ENCODE data around the gene TPM4. TPM values are rescaled to one million over a fixed set of nuclear protein-coding genes. Genes with fewer than 3 reads are reported as not detected.
"Not testable (repeated sequence)": the region's sequence is repeated elsewhere in the genome, so short reads cannot be mapped to it uniquely, and the experiment has no call there.

TPM4 gene
- total RNA-seq, 2 experiments from 2014 or later = 240 to 254 TPM

DNA sequence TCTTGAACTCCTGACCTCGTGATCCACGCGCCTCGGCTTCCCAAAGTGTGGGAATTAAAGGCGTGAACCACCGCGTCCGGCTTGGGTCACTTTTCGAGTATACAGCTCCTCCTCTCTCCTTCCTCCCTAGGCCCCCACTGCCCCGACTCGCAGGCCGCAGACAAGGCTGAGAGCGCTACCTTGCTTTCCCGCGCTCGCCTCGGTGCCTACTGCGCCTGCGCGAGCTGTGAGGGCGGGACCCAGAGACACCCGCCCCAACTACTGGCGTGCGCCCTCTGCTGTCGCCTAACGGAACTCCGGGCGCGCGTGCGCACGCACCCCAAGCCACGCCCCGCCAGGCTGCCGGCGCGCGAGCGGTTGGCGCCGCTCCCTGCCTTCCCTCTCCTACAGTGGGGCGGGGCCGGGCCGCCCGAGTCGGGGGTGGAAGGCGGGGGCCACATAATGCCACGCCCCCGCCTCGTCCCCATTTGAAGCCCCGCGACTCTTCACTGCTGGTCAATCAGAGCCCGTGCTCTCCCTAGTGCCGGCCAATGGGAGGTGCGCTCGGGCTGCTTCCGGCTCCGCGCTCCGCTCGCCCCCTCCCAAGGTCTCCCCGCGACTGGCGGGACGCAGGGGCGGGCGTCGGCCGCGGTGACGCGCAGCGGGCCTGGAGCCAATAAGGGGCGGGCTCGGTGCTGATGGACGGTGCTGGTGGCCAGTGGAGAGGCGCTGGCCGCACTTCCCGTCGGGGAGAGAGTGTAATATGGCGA, 35.0 kb downstream of the TPM4 start, which contains the start of gene RAB8A:
TSS of gene RAB8A (plus strand) at position 730 of the 749 bp plus-strand sequence. CDS start at position 743, 13 bp downstream.
- CTCF ChIA-PET = interaction anchor here (0.6 to 2.3 kb wide), 21 partner anchors 15 to 219 kb away, joined by 3 to 8 read pairs (median 4); partner anchors contain the start of genes FAM32A and TPM4
- Mint-ChIP-seq H3K36me3 (ENCODE audit: low read depth) (peaks cover 12% of the 10 kb centered on the region), H3K9me3 (no peaks in the 10 kb centered on the region), H3K4me1 (ENCODE audit: low read depth) (peaks cover 36% of the 10 kb centered on the region), H3K27ac (peak within 1 kb of the TSS; percentile 96), H3K4me3 (peak within 1 kb of the TSS; percentile 98), H3K27me3 (ENCODE audit: low read depth) (no peaks in the 10 kb centered on the region)
- intact Hi-C loops (cut with micrococcal nuclease) = loop anchor here (1.0 to 2.0 kb wide), 10 partner anchors 32 to 473 kb away; partner anchors contain the start of genes AP1M1, C19orf44, CALR3 and FAM32A
- DNase-seq = peak; percentile 99

DNA sequence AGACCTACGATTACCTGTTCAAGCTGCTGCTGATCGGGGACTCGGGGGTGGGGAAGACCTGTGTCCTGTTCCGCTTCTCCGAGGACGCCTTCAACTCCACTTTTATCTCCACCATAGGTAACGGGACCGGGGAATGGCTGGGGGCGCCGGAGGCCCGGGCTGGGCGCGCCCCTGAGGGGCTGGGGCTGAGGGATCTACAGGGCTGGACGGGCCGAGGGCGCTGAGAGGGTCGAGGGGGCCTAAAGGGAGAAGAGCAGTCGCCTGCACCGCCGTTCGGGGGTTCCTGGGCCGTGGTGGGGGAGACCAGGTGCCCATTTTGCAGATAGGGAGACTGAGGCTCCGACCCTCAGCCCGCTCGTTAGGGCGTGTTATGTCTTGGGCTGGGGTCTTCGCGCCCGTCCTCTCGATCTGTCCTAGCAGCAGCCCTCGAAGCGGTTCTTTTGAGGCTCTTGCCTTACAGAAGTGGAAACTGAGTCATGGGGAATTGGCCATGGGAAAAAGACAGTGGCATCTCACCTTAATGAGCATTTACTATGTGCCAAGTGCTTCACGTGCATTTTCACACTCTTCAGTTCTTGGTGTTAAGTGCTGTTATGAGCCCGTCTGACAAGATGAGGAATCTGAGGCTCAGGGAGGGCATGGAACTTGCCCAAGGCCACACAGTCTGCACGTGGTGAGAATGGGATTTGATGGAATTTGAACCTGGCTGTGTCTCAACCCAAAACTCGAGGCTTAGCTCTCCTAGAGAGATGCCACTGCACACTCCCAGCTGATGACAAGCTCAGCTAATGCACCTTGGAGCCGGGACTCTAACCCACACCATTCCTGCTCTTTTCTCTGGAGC, 35.8 kb downstream of the TPM4 start:
- Mint-ChIP-seq H3K27ac (peak overlapping the region; percentile 96), H3K27me3 (ENCODE audit: low read depth) (no peaks in the 10 kb centered on the region), H3K4me1 (ENCODE audit: low read depth) (peaks cover 39% of the 10 kb centered on the region), H3K9me3 (no peaks in the 10 kb centered on the region), H3K4me3 (peak overlapping the region; percentile 98), H3K36me3 (ENCODE audit: low read depth) (peaks cover 12% of the 10 kb centered on the region)
- intact Hi-C loops (cut with micrococcal nuclease) = loop anchor here (1.0 to 2.0 kb wide), 10 partner anchors 31 to 472 kb away; partner anchors contain the start of genes AP1M1, C19orf44, CALR3 and FAM32A
- CTCF ChIA-PET = interaction anchor here (0.6 to 2.3 kb wide), 7 partner anchors 16 to 70 kb away, joined by 3 to 8 read pairs (median 3); no protein-coding TSS in a partner anchor
- DNase-seq = no peak

DNA sequence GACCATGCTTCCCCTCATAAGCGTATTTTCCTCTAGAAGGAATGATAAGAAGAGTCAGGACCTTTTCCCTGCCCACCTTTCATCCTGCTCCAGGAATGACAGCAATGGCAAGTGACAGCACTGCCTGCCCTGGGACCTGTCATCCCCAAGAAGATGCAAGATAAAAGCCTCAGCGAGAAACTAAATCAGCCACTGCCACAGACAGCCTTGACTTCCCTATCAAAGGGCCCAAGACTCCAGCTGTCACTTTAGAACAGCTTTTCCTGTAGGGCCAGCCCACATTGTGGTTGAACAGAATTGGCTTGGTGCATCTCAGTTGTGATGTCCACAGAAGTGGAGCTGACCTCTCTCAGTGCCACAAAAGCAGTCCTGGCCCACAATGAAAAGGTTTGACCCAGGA, 36.5 kb downstream of the TPM4 start:
- Mint-ChIP-seq H3K27me3 (ENCODE audit: low read depth) (no peaks in the 10 kb centered on the region), H3K4me1 (ENCODE audit: low read depth) (peaks cover 46% of the 10 kb centered on the region), H3K27ac (peak overlapping the region; percentile 96), H3K4me3 (peak overlapping the region; percentile 98), H3K9me3 (no peaks in the 10 kb centered on the region), H3K36me3 (ENCODE audit: low read depth) (peaks cover 12% of the 10 kb centered on the region)
- intact Hi-C loops (cut with micrococcal nuclease) = no loop called here
- DNase-seq = no peak
- CTCF ChIA-PET = interaction anchor here (0.7 to 1.2 kb wide), 4 partner anchors 42 to 71 kb away, joined by 3 to 4 read pairs (median 3); no protein-coding TSS in a partner anchor

DNA sequence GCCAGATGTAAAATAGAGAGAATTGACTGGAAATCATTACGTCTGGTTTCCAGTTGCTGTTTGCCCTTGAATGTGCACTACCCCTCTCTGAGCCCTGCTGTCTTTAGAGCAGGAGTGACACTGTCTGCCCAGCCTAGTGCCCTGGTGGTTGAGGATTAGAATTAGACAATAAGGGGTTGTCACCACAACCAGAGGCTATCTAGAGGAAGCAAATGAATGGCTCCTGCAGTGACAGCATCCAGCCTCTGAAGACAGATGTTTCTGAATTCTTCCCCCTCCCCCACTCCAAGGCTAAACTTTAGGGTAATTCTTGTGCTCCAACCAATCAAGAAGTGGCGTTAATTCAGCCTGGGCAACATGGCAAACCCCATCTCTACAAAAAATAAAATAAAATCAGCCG, 37.4 kb downstream of the TPM4 start:
- H3K9me3 Mint-ChIP-seq = no peaks in the 10 kb centered on the region
- peaks cover 18% of the 10 kb centered on the region for H3K36me3 Mint-ChIP-seq (ENCODE audit: low read depth)
- peaks cover 55% of the 10 kb centered on the region for H3K4me1 Mint-ChIP-seq (ENCODE audit: low read depth)
- no peaks in the 10 kb centered on the region for H3K27me3 Mint-ChIP-seq (ENCODE audit: low read depth)
- CTCF ChIA-PET = interaction anchor here (0.9 to 1.2 kb wide), 2 partner anchors 50 to 72 kb away, joined by 3 to 4 read pairs; no protein-coding TSS in a partner anchor
- no peak for DNase-seq
- intact Hi-C loops (cut with micrococcal nuclease) = no loop called here
- H3K4me3 Mint-ChIP-seq = peak overlapping the region; percentile 34
- peak overlapping the region; percentile 56 for H3K27ac Mint-ChIP-seq

DNA sequence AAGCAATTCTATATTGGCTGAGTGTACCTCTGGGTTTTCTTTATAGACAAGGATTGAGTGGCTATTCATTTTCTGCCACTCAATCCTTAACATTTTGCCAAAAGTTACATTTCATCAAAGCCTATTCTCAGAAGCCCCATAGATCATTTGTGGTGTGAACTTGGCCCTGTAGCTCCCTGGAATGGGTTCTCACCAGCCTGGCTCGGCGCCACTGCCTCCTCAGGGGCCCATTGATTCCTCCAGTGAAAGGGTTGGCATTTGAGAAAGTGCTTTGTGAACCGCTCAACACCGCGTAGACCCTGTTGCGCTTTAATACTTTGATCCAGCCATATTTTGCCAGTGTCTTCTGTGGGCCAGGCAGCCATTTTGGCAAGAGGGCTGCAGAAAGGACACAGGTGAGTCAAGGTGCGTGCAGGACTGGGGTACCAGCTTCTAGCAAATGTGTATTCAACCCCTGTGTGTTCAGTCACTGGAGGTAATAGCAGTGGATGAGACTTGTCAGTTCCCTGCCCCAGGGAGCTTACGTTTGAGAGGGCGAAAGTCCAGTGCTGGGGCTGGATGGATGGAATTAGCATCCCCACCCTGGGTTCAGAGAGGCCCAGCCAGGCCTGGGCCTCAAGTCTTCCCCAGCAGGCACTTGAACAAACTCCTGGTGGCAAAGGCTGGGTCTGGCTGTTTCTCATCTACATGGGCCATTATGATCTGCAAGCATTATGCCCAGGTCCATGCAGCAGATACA, 39.2 kb downstream of the TPM4 start:
- intact Hi-C loops (cut with micrococcal nuclease) = no loop called here
- Mint-ChIP-seq H3K4me1 (ENCODE audit: low read depth) (peaks cover 68% of the 10 kb centered on the region), H3K36me3 (ENCODE audit: low read depth) (peaks cover 31% of the 10 kb centered on the region), H3K27ac (peak overlapping the region; percentile 67), H3K27me3 (ENCODE audit: low read depth) (no peaks in the 10 kb centered on the region), H3K9me3 (no peaks in the 10 kb centered on the region), H3K4me3 (no peak overlapping the region)
- DNase-seq = no peak
- CTCF ChIA-PET = interaction anchor here (1.0 kb wide), 1 partner anchor 70 kb away, joined by 3 read pairs; the partner anchor contains the start of gene FAM32A

DNA sequence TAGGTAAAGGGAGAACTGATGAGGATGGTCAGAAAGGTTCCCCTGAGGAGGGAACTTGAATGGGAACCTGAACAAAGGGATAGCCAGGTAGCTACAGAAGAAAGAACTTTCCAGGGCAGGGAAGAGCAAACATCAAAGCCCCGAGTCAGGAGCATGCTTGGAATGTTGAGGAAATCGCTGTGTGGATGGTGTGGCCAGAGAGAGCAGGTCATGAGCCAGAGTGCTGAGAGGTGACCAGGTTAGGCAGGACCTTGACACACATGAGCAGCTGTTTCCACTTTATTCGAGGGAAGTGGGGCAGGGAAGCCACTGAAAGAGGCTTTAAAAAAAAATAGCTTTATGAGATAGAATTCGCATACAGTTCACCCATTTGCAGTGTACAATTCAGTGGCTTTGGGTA, 39.8 kb downstream of the TPM4 start:
- peak overlapping the region; percentile 67 for H3K27ac Mint-ChIP-seq
- H3K9me3 Mint-ChIP-seq = no peaks in the 10 kb centered on the region
- no peaks in the 10 kb centered on the region for H3K27me3 Mint-ChIP-seq (ENCODE audit: low read depth)
- intact Hi-C loops (cut with micrococcal nuclease) = no loop called here
- CTCF ChIA-PET = interaction anchor here (0.6 to 1.0 kb wide), 3 partner anchors 38 to 267 kb away, joined by 3 to 4 read pairs (median 3); partner anchors contain the start of gene FAM32A
- H3K4me3 Mint-ChIP-seq = no peak overlapping the region
- DNase-seq = no peak
- peaks cover 33% of the 10 kb centered on the region for H3K36me3 Mint-ChIP-seq (ENCODE audit: low read depth)
- peaks cover 66% of the 10 kb centered on the region for H3K4me1 Mint-ChIP-seq (ENCODE audit: low read depth)

DNA sequence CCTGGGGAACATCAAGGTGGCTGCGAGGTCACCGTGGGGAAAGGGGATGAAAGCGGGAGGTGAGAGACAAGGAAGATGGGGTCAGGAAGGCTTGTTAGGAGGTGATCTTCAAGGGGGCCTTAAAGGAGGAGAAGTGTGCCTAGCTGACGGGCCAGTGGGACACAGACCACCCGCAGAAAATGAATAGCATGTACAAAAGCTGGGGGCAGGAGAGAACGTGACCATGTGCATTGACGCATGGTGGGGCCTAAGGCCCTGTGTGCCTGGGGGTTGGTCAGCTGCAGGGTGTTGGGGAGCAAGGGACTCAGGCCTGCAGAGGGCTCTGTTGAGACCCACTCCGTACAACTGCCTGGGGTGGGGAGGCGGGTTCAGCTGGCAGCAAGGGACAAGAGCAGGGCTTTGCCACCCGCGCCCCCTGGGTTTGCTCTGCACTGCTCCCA, 41.3 kb downstream of the TPM4 start:
- Mint-ChIP-seq H3K27me3 (ENCODE audit: low read depth) (no peaks in the 10 kb centered on the region), H3K9me3 (no peaks in the 10 kb centered on the region), H3K4me3 (no peak overlapping the region), H3K36me3 (ENCODE audit: low read depth) (peaks cover 39% of the 10 kb centered on the region), H3K4me1 (ENCODE audit: low read depth) (peaks cover 61% of the 10 kb centered on the region), H3K27ac (peak overlapping the region; percentile 11)
- CTCF ChIA-PET = interaction anchor here (0.8 to 2.1 kb wide), 4 partner anchors 35 to 76 kb away, joined by 3 to 10 read pairs (median 4); partner anchors contain the start of gene FAM32A
- DNase-seq = no peak
- intact Hi-C loops (cut with micrococcal nuclease) = loop anchor here (2.0 kb wide), 1 partner anchor 39 kb away; no protein-coding TSS in a partner anchor

DNA sequence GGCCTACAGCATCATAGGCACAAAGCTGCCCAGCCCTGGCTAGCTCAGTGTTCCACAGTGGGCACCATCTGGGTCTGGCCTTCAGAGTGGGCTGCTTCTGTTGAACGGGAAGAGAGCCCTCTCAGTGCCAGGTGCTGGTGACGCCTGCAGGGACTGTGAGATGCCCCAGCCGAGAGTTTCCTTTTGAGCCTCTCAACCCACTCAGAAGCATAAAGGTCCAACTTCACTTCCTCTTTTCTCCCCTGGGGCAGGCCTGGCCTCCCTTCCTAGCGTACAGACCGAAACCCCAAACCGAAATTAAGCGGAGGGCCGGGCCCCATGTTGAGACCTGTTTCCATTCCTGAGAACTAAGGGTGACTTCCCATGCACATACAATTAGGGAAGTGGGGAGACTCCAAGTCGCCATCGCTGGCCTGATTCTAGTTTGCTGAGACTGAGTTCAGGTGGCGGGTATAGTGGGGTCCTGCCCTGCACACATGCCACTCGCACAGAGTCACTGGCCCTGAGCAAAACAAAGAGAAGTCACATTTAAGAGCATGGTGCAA, 42.3 kb downstream of the TPM4 start:
- H3K9me3 Mint-ChIP-seq = no peaks in the 10 kb centered on the region
- intact Hi-C loops (cut with micrococcal nuclease) = loop anchor here (2.0 kb wide), 1 partner anchor 40 kb away; no protein-coding TSS in a partner anchor
- CTCF ChIA-PET = interaction anchor here (0.8 to 2.1 kb wide), 4 partner anchors 36 to 77 kb away, joined by 3 to 10 read pairs (median 4); partner anchors contain the start of gene FAM32A
- peaks cover 38% of the 10 kb centered on the region for H3K36me3 Mint-ChIP-seq (ENCODE audit: low read depth)
- H3K27me3 Mint-ChIP-seq (ENCODE audit: low read depth) = no peaks in the 10 kb centered on the region
- DNase-seq = peak; percentile 45
- H3K4me1 Mint-ChIP-seq (ENCODE audit: low read depth) = peaks cover 54% of the 10 kb centered on the region
- no peak overlapping the region for H3K4me3 Mint-ChIP-seq
- peak overlapping the region; percentile 82 for H3K27ac Mint-ChIP-seq

DNA sequence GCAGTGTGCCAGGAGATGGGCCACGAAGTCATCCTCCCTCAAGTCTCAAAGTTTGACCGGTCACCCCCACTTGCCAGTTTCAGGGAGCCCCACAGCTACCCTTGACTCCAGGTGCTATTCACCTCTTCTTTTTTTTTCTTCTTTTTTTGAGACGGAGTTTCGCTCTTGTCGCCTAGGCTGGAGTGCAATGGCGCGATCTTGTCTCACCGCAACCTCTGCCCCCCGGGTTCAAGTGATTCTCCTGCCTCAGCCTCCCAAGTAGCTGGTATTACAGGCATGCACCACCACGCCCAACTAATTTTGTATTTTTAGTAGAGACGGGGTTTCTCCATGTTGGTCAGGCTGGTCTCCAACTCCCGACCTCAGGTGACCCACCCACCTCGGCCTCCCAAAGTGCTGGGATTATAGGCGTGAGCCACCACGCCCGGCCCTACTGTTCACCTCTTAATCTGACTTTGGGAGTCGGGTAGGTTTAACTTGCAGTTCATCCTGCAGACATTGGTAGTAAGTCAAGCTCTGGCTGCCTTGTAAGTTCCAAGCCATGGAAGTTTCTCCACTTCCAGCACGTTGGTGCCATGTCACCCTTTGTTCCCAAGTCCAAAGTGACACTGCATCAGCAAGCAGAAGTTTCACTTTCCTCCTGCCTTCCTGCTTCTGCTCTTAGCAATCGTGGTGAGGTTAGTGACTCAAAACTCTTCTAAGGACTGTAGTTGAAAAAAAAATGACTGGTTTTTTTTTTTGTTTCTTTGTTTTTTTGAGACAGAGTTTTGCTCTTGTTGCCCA, 43.0 kb downstream of the TPM4 start:
- peaks cover 49% of the 10 kb centered on the region for H3K4me1 Mint-ChIP-seq (ENCODE audit: low read depth)
- CTCF ChIA-PET = interaction anchor here (1.0 kb wide), 1 partner anchor 78 kb away, joined by 3 read pairs; no protein-coding TSS in a partner anchor
- DNase-seq = peak; percentile 69
- not testable (repeated sequence) for H3K9me3 Mint-ChIP-seq; H3K27me3 Mint-ChIP-seq (ENCODE audit: low read depth); H3K4me3 Mint-ChIP-seq
- H3K27ac Mint-ChIP-seq = peak overlapping the region; percentile 82
- peaks cover 36% of the 10 kb centered on the region for H3K36me3 Mint-ChIP-seq (ENCODE audit: low read depth)
- intact Hi-C loops (cut with micrococcal nuclease) = loop anchor here (2.0 kb wide), 1 partner anchor 40 kb away; no protein-coding TSS in a partner anchor

DNA sequence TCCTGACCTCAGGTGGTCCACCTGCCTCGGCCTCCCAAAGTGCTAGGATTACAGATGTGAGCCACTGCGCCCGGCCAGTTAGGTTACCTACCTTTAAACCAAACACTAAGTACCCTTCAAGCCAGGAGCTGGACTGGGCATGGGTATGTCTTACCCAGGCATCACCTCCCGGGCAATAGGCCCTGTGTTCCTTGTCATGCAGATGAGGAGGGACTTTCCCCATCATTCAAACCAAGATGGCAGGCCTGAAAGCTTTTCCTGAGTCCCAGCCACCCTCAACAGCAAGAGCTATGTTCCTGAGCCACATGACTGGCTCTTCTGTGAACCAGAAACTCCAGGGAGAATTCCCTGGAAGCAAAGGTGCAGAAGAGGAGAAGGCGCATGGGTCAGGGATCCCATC, 44.8 kb downstream of the TPM4 start:
- H3K4me3 Mint-ChIP-seq = no peak overlapping the region
- H3K4me1 Mint-ChIP-seq (ENCODE audit: low read depth) = peaks cover 35% of the 10 kb centered on the region
- CTCF ChIA-PET = no interaction called here
- H3K9me3 Mint-ChIP-seq = no peaks in the 10 kb centered on the region
- no peak overlapping the region for H3K27ac Mint-ChIP-seq
- intact Hi-C loops (cut with micrococcal nuclease) = no loop called here
- H3K27me3 Mint-ChIP-seq (ENCODE audit: low read depth) = no peaks in the 10 kb centered on the region
- H3K36me3 Mint-ChIP-seq (ENCODE audit: low read depth) = peaks cover 41% of the 10 kb centered on the region
- no peak for DNase-seq
